ENCODE measurements around the gene WASF1. TPM values are rescaled to one million over a fixed set of nuclear protein-coding genes. Genes with fewer than 3 reads are reported as not detected.
"Not testable (repeated sequence)": the region's sequence is repeated elsewhere in the genome, so short reads cannot be mapped to it uniquely, and the experiment has no call there.

Gene WASF1
- total RNA-seq, 2 experiments from 2014 or later, result 2.9 to 3.5 TPM

GRCh38 chr6:110178626-110179405 is 654 bp downstream of the WASF1 start:
- POLR2A ChIA-PET, result no interaction called here
- CTCF ChIA-PET, result interaction anchor here (1.1 to 1.3 kb wide), 3 partner anchors 10 to 214 kb away, joined by 3 to 4 read pairs (median 3); no protein-coding TSS in a partner anchor

GRCh38 chr6:110173506-110174132 is 5.9 kb downstream of the WASF1 start:
- ChIA-PET POLR2A (no interaction called here), CTCF (no interaction called here)

DNA sequence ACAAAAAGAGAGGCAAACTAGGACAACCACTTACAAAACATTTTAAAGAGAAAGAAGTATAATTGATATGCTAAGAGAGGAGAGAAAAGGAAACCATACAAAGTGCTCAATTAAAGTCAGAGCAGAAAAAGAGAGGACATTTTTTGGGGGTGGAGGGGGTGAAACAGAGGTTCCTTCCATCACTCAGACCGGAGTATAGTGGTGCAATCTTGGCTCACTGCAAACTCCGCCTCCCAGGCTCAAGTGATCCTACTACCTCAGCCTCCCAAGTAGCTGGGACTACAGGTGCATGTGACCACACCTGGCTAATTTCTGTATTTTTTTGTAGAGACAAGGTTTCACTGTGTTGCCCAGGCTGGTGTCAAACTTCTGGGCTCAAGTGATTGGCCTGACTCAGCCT is 9.4 kb downstream of the WASF1 start:
- POLR2A ChIA-PET, result no interaction called here
- CTCF ChIA-PET, result no interaction called here

DNA sequence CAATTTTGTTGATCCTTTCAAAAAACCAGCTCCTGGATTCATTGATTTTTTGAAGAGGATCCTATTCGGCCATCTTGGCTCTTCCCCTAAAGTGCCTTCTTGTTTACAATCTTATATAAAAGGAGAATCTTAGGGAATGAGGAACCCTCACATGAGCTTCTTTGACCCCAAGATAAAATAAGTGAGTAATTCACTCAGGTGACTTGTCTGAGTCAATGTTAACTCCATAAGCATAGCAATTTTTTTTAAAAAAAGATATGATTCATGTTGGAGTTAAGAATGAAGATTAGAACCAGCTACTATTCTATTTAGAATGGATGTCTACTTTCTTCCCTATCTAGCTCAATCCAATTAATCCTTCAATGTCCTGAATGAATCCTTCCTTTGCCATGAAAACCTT is 21.0 kb downstream of the WASF1 start:
- POLR2A ChIA-PET, result no interaction called here

GRCh38 chr6:110147870-110148269 is 31.6 kb downstream of the WASF1 start:
- POLR2A ChIA-PET, result interaction anchor here (0.7 kb wide), 1 partner anchor 59 kb away, joined by 3 read pairs; no protein-coding TSS in a partner anchor
- CTCF ChIA-PET, result no interaction called here

More for the DNA sequence above, 21.0 kb downstream of the WASF1 start:
- CTCF ChIA-PET, result no interaction called here

DNA sequence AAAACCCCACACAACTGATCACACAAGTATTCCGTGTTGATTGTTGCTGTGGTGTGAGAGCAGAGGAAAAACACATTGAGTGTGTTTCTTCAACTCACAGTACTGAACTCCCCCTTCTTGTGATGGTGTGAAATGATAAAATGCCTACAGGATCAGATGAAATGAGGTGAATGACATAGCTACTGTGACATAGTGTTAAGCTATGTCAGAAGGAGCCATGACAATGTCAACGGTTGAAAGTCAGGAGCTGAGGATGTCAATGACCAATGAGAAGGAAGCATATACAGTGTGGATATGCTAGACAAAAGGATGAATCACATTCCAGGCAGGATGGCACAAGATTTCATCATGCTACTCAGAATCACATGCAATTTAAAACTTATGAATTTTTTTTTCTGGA is 38.8 kb downstream of the WASF1 start:
- ChIA-PET POLR2A (no interaction called here), CTCF (no interaction called here)

GRCh38 chr6:110139052-110139451 is 40.4 kb downstream of the WASF1 start:
- POLR2A ChIA-PET, result no interaction called here
- CTCF ChIA-PET, result no interaction called here

DNA sequence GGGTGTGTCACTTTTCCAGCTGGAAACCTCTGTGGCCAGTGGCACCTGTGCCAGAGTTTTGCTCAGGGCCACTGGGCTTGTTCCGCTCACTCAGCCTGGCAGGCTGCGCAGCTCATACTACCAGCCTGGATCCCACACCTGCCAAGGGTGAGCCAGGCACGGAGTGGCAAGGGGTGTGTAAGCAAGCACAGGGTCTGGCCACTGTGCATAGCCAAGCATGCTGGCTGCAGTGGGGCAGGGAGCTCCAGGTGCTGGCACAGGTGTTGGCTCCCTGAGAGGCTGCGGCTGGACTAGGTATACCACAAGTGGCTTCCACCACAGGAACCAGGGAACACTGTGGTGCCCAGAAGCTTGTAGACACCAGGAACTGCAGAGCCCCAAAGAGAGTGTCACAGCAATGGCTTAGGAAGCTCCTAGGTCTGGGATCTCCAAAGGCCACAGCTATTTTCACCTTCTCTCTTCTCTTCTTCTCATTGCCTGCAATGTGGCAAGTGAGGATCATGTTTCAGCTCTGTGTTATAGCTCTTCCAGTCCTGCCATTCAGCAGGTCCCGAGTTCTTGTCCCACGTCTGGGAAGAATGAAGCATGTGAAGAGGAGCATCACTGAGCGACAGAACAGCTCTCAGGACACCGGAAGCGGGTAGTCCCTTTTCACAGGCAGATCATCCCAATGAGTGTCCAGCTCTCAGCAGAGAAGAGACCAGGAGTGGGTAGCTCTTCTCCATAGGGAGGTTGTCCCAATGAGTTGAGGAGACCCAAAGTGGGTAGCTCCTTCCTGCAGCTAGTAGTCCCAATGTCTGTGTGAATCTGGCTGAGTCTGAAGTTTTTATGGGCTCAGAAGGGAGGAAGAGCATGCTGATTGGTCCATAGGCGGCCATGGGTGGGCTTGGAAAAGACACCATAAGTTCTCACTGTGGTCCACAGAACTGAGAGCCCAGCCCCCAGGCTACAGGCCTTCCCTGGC is 41.3 kb downstream of the WASF1 start:
- POLR2A ChIA-PET, result no interaction called here

GRCh38 chr6:110130362-110130761 is 49.1 kb downstream of the WASF1 start:
- ChIA-PET CTCF (no interaction called here), POLR2A (no interaction called here)

More for the DNA sequence above, 41.3 kb downstream of the WASF1 start:
- CTCF ChIA-PET, result no interaction called here

DNA sequence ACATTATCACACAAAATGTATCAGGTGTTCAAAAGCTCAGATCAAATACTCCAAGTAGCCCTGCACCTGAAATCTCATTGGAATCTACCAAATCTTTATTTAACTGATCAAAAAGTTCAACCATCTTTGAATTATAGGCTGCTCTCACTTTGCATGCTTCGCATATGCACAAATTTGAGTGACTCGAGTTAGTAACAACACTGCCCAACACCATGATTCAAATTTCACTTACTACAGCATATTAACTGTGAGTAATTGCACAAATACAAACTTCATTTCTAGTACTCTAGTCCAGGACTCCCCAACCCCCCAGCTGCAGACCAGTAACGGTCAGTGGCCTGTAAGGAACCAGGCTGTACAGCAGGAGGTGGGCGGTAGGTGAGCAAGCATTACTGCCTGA is 51.1 kb downstream of the WASF1 start:
- CTCF ChIA-PET, result no interaction called here

DNA sequence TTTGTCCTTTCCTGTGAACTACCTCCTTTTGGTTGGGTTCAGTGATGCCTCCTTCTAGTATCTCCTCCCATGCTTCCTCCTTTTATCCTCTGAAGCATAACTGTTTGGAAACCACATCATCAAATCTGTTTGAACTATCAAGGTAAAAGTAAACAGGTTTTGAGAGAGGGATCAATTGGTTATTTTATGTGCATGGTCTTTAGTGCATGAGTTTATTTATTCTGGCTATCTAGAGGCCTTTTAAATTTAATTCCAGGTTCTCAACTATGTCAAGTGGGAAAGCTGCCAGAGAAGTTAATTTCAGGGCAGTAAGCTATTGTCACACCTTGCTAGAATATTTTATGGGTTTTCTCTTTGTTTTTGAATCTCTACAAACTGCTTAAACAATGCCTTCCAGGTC is 54.1 kb downstream of the WASF1 start:
- ChIA-PET CTCF (no interaction called here), POLR2A (no interaction called here)

More for the DNA sequence above, 51.1 kb downstream of the WASF1 start:
- POLR2A ChIA-PET, result no interaction called here

- CTCF ChIA-PET, POLR2A ChIA-PET: not testable (repeated sequence)
Observed at GRCh38 chr6:110121655-110122054, 57.8 kb downstream of the WASF1 start.

DNA sequence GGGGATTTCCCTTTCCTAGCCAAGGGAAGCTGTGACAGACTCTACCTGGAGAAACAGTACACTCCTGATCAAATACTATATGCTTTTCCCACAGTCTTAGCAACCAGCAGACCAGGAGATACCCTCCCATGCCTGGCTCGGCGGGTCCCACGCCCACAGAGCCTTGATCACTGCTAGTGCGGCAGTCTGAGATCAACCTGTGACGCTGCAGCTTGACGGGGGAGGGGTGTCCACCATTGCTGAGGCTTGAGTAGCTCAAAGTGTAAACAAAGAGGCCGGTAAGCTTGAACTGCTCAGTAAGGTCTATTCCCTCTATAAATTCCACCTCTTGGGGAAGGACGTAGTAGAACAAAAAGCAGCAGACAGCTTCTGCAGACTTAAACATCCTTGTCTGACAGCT is 63.2 kb downstream of the WASF1 start:
- POLR2A ChIA-PET, result no interaction called here
- CTCF ChIA-PET, result interaction anchor here (0.7 kb wide), 1 partner anchor 611 kb away, joined by 3 read pairs; no protein-coding TSS in a partner anchor

DNA sequence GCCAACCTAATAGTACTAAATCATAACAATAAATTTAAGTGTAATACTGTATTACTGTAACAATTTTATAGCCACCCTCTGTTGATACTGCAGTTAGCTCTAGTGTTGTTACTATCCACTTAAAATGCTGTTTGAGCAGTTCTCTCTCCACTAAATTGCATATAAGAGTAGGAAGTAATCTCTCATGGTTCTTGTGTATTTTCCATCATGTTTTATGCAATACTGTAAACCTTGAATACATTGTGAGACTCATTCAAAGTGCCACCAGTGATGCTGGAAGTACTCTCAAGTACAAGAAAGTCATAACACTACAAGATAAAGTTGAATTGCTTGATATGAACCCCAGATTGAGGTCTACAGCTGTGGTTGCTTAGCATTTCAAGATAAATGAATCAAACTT is 65.5 kb downstream of the WASF1 start:
- ChIA-PET POLR2A (no interaction called here), CTCF (interaction anchor here (0.6 kb wide), 1 partner anchor 187 kb away, joined by 5 read pairs; no protein-coding TSS in a partner anchor)

DNA sequence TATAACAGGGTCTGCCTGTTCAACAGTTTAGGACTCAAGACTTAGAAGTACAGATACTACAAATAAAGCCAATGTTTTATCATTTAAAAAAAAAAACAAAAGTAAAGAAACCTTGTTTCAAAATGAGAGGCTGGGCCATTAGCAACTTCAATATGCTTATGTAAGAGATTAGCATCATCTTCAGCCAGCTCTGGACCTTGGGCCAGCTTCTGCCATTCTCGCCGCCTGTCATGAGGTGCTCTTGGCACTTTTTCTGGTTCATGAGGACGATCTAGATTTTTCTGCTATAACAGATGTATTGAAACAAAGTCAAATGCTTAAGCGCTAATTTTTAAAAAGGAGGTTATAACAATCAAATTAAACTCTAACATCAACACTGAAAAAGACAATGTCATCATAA is 74.2 kb downstream of the WASF1 start:
- ChIA-PET POLR2A (no interaction called here), CTCF (no interaction called here)

GRCh38 chr6:110103260-110103659 is 76.2 kb downstream of the WASF1 start:
- POLR2A ChIA-PET, result no interaction called here
- CTCF ChIA-PET, result no interaction called here

DNA sequence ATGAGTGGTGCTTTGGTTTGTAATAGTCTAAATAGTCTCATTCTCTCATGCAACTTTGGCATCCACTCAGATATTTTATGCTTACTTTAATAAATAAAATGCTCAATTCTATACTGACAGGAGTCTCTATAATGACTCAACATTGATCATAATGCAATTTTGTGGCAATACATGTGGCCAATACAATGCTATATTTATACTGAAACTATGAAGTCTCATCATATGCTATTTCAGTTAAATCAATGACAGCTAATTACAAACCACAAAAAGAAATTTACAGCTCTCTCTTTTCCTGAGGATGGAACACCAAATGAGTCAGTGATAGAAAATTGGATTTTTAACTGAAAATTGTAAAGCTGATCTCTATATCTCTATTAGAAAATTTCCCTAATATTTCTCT is 77.1 kb downstream of the WASF1 start:
- POLR2A ChIA-PET, result no interaction called here
- CTCF ChIA-PET, result no interaction called here

DNA sequence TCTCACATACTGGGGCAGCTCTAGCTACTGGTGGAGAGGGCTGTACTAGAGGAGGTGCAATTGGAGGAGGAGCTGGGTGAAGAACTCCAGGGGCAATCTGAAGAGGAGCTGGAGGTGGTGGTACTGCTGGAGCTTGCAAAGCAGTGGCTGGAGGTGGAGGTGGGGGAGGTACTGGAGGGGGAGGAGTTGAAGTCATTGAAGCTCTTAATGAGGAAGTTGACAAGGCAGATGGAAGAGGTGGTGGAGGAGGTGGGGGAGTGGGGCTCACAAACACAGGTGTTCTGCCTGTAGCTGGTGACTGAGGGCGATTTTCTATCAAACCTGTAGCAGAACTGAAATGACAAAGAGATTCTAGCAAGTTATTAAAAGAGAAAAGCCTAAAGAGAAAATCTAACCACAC is 77.6 kb downstream of the WASF1 start:
- ChIA-PET POLR2A (no interaction called here), CTCF (no interaction called here)

- ChIA-PET CTCF (no interaction called here), POLR2A (no interaction called here)
Observed at GRCh38 chr6:110098511-110099116, 80.9 kb downstream of the WASF1 start.

- ChIA-PET POLR2A (no interaction called here), CTCF (no interaction called here)
Observed at GRCh38 chr6:110097443-110097842, 82.0 kb downstream of the WASF1 start.

Measured in activated CD8-positive, alpha-beta memory T cell treated with anti-CD3 and anti-CD28 coated beads for 36 hours (primary cell).